Measurements from ENCODE around the gene TMED1.

GRCh38 chr19:10871711-10872545 lies 35.9 kb upstream of the TMED1 start:
- TF ChIP-seq CTCF (conservative IDR thresholded peaks at IDR 0.05) (no peak; the same call in 1 of the 2 replicates), EZH2 (IDR thresholded peaks at IDR 0.05; ENCODE audit: low read depth) (no peak)
